ENCODE measurements around the gene TENM4. TPM values are rescaled to one million over a fixed set of nuclear protein-coding genes. Genes with fewer than 3 reads are reported as not detected.

The TENM4 gene
- total and polyA plus RNA-seq, 2 of the 8 experiments (the other 6 are each of a cell fraction or from before 2014, with no cell fraction given): 3.5 to 7.2 TPM

GRCh38 chr11:78820741-78821140, 620.1 kb downstream of the TENM4 start (continued):
- TF ChIP-seq CHD7 (IDR thresholded peaks at IDR 0.05; ENCODE audit: insufficient replicate concordance, low read length) (no peak), SIX5 (IDR thresholded peaks at IDR 0.05; ENCODE audit: low read depth, low read length) (no peak), RBBP5 (IDR thresholded peaks at IDR 0.05; ENCODE audit: borderline replicate concordance, low read depth, low read length) (no peak)
